ENCODE results near the gene TSR2.
"Not testable (repeated sequence)": the region's sequence is repeated elsewhere in the genome, so short reads cannot be mapped to it uniquely, and the experiment has no call there.

TSR2 gene

DNA sequence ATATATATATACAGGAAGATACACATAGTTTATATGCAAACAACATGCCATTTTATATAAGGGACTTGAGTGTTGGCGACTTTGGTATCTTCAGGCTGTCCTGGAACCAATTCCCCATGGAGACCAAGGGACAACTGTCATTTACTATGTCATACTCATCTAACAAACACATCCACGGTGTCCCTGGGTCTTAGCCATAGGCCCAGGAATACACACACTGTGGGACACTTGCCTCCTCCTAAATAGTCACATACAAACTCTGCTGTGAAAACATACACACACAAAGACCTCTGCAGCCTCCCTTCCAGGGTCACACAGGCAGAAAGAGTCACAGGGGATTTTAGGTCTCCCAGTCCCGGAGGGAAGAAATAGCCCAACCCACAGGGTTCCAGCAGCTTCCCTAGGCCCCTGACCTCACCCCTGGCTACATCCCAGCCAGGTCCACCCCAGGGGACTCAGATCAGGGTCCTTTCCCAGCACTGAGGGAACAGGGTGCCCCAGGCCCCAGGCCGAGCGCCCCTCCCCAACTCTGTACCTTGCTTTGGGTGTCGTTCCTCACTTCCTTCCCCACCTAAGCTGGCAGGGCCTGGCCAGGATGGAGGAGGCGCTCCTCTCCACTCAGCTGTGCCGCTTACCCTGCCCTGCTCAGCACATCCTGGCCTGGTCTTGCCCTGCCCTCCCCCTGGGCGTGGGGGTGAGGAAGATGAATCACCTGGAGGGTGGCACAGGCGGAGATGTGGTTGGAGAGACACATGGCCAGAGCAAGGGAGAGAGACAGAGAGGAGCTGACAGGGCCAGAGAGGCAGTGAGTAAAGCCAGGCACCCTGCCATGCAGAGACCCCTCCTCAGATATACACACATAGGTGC lies 34.0 kb downstream of the TSR2 start:
- no peak for DNase-seq (ENCODE audit: low spot score)

DNA sequence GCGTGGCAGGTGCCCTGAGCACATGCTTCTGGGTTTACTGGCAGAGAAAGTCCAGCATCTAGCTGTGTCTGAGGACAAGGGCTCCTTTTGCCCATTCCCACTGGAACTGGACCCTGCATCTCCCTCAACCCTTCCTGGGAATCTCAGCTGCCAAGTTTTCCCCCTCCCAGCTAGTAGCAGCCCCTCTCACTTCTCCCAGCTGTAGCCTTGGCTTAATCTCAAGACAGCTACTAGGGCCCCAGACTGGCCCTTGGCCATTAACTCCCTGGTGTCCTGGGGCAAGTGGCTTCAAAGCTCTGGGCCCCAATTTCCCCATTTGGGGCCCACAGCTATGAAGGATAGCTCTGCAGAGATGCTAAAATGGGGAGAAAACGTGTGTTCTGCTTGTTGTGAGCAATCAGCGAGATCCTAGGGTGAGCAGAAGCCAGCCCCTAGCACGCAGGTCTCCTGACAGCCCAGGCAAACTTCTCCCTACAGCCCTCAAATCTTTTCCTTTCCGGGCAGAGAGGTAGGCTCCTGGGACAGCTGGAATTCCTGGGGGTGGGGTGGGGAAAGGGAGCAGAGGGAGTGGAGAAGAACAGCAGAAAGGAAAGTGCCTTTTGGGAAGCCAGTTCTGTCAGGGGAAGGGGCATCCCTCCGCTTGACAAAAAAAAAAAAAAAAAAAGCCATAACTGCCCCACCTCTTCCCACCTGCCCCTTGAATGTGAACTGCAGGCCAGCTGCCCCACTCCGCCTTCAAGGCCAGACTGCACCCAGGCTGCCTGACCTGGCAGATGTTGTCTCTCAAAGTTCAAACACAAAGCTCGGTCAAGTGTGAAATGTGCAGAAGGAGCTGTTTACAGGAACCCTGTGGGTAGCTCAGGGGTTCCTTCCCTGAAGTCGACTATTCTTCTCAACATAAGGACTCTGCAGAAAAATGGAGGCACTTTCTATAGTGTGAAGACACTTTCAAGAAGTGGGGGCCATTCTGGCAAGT lies 39.2 kb downstream of the TSR2 start:
- DNase-seq (ENCODE audit: low spot score) = no peak

DNA sequence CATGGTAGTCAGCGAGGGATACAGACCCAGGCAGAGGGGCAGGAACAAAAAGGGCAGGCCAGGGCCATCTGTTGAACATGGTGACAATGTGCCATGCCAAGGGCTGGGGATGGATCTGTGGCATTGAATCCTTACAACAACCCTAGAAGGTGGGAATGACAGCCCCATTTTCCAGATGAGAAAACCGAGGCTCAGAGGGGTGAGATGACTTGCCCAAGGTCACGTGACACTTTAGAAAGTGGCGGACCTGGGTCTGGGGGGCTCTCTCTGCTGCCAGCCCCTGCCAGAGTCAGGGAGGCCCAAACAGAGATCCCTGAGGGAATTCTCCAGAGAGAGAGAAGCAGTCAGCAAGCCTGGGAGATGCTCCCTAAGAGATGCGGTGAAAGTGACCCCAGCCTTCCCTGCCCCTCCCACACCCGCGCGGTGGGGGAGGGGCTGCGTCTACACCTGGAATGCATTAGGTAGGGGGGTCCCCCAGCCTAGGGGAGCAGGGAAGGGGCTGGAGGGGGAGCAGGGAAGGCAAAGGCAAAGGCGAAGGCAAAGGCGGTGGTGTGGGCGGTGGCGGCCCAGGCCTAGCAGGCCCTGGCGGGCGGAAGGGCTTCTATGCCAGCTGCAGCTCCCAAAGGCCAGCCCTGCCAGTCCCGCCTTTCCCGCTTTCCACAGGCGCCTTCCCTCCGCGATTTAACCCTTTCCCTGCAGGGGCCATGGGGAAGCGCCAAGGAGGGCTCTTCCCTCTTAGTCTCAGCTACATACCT lies 42.8 kb downstream of the TSR2 start:
- no peak for DNase-seq (ENCODE audit: low spot score)

DNA sequence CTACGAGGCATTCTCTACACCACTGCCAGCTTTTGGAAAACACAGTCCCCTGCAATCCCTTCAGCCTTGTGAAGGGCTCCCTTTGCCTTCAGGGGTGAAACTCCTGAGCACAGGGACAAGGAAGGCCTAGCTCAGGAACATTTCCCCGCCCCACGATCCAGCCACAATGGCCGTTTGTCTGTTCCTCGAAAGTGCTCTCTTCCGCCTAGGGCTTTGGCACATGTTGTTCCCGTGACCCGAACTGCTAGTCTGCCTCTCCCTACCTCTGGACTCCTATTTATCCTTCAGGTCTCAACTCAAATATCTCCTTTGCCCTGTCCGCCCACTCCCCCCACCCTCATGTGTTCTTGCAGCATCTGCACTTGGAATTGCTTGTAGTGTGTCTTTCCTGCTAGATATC lies 43.7 kb downstream of the TSR2 start:
- DNase-seq (ENCODE audit: low spot score) = no peak

DNA sequence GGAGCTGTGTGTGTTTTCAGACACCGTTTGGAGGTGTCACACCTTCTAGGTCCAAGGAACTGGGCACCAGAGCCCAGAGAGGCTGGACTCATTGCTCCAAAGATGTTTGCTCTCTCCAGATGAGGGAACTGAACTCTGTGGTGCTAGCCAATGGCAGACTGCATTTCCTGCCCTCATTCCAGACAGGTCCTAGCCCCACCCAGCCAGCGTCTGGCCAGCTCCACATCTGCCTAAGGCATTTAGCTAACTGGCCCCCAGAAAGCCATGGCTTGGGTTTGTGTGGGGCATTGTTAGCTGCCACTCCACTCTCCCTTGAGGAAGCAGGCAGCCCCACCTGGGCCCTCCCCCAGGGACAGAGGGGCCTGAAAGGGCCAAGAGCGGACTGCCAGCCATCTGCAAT lies 44.5 kb downstream of the TSR2 start:
- DNase-seq (ENCODE audit: low spot score) = no peak

DNA sequence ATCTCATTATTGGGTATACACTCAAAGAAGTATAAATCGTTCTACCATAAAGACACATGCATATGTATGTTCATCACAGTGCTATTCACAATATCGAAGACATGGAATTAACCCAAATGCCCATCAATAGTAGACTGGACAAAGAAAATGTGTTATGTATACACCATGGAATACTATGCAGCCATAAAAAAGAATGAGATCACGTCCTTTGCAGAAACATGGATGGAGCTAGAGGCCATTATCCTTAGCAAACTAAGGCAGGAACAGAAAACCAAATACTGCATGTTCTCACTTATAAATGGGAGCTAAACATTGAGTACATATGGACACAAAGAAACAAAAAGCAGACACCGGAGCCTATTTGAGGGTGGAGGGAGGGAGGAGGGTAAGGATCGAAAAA lies 49.6 kb downstream of the TSR2 start:
- not testable (repeated sequence) for DNase-seq (ENCODE audit: low spot score)

DNA sequence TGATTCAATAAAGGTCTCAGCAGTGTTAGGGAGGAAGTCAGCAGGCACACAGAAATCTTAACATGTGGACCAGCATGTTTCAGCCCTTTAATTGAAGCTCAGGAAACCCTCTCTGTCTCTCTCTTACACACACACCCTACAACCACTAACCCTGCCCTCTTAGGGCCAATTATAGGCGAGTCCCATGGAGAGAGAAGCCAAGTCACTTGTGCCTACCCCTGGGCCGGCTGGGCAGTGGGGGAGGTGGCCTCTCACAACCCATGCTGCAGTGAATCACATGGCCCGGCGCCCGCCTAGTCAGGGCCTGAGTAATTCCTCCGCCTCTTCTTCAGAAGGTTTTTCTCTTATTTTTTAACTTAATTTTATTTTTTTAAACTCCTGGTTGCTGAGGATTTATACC lies 52.1 kb downstream of the TSR2 start:
- no peak for DNase-seq (ENCODE audit: low spot score)

DNA sequence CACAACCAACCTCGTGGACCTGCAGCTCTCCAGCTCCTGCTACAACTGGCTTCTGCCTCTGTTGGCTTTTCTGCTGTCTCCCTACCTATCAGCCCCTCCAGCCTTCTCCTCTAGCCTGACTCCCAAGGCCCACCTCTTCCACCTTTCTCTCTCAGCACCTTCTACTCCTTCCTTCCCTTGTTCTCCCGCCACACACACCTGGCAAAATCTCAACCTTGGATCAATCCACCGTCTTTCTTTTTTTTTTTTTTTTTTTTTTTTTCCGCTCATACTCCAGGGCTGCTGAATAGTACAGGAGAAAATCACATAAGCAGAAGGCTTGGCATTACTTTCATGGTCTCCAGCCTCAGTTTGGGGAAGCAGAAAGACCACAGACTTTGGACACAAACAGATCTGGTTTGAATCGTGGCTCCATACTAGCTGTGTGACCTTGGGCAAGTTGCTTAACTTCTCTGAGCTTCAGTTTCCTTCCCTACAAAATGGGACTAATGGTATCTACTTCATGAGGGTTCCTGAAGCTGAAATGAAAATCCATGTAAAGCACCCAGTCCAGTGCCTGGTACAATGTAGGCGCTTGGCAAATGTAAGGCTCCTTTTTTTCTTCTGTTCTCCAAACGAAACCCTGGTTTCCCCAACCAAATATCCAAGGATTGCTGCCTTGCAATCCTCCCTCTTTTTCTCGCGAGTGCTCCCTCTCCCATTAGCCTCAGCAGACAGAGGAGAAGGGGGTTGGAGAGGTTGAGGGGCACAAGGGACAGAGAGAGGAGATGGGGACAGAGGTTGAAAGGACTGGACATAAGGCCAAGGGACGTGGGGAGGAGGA lies 54.2 kb downstream of the TSR2 start:
- no peak for DNase-seq (ENCODE audit: low spot score)
